Germinal center (tissue), 1 donor: Measurements from ENCODE around the gene GPM6B.

ENCODE experiments used
- DNase-seq: peaks from one replicate; pipeline ENCODE4 v3.0.0; 2012; ENCODE audit warnings: mixed read lengths, low spot score

Gene GPM6B, protein sequence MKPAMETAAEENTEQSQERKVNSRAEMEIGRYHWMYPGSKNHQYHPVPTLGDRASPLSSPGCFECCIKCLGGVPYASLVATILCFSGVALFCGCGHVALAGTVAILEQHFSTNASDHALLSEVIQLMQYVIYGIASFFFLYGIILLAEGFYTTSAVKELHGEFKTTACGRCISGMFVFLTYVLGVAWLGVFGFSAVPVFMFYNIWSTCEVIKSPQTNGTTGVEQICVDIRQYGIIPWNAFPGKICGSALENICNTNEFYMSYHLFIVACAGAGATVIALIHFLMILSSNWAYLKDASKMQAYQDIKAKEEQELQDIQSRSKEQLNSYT

DNA sequence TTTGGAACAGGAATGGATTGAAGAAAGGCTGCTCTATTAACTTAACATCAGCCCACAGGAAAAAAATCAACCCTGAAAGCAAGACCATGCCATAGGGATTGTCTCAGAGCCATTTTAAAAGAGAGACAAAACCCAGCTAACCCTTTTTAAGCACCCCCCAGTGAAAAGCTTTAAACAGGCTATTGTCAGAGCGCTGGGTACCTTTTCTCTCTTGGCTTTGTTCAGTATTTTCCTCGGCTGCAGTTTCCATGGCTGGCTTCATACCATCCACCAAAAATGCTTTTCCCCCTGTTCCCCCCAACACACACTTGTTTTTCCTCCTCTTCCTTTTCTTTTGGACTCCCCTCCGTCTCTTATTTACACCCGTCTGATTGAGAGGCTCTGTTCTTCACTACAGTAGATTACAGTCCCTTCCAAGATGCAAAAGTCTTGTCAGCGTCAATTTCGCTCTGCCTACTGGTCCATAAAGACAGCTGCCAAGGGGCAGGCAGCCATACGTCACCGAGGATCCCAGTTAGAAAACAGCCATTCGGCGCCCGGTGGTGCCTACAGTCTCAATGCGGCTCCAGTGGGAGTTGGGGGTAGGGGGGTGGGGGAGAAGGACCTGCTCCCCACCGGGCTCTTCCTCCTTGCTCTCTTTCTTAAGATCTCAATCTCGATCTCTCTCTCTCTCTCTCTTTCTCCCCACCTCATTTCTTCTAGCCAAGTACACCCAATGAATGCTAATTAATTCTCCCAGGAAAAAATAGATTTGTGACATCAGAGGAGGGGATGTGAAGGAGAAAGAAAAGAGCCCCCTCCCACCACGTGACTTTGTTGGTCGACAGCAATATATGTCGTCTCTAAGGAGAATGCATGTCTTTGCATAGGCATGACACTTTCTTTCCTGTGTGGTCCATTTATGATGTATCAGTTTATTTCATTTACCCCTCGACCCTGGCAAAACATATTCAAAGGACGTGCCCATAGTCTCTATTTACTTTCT, at the start of gene GPM6B:
TSS of gene GPM6B (minus strand) at position 451 of the 985 bp plus-strand sequence. CDS start at position 262, 189 bp downstream.
- no peak for DNase-seq

- no peak for DNase-seq
Measured at GRCh38 chrX:13864264-13864663, 47.4 kb upstream of the GPM6B start.

- no peak for DNase-seq
Measured at GRCh38 chrX:13863324-13863723, 46.4 kb upstream of the GPM6B start.

GRCh38 chrX:13859724-13860123, 42.8 kb upstream of the GPM6B start:
- no peak for DNase-seq

- DNase-seq, result no peak
Measured at GRCh38 chrX:13857804-13858203, 40.9 kb upstream of the GPM6B start.

GRCh38 chrX:13855689-13856450, 39.0 kb upstream of the GPM6B start:
- no peak for DNase-seq

DNA sequence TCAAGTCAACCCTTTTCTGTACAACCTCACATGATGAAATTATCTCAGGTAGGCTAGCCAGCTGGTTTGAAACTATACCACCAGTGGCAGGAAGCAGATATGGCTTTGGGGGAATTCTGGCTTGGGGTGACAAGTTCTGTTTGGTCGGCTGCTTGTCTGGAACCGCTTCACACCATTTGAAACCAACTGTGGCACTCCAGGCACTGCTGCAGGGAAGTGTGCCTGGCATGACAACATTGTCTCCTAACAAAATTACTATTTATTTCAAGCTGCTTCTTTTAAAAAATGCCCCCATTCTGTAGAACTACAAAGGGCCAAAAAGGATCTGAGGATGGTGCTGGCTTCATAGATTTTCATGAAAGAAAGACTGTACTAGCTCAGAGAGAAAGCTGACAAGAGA, 37.1 kb upstream of the GPM6B start:
- DNase-seq, result no peak

- peak; percentile 12 for DNase-seq
Measured at GRCh38 chrX:13852001-13852695, 35.3 kb upstream of the GPM6B start.

DNA sequence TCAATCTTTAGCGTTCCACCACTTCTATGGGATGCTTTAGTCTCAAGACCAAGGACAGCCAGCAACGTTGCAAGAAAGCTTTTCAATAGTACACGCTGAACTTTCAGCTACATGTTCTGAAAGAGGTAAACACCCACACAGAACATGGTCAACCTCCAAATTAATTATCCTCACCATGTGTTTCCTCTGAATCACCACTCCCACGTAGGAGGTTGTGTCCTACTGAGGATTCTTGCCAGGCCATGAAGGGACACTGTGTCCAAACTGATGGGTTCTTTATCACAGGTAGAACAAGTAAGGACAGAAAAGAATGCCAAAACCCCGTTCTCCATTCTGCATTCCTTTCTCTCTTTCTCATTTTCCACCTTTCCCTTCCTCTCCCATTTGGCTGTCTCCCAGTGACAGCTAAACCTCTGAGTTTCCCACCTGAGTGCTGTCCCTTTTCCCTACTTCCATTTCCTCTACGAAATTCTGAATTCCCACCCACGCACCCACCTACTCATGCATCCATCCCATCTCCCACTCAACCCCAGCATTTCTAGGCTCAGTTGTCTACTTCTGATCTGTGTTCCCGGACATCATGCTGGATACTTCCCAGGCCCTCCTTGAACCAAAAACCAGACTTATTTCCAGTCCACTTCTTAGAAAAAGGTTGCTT, 29.0 kb upstream of the GPM6B start:
- no peak for DNase-seq

- no peak for DNase-seq
Measured at GRCh38 chrX:13843150-13843721, 26.3 kb upstream of the GPM6B start.

DNA sequence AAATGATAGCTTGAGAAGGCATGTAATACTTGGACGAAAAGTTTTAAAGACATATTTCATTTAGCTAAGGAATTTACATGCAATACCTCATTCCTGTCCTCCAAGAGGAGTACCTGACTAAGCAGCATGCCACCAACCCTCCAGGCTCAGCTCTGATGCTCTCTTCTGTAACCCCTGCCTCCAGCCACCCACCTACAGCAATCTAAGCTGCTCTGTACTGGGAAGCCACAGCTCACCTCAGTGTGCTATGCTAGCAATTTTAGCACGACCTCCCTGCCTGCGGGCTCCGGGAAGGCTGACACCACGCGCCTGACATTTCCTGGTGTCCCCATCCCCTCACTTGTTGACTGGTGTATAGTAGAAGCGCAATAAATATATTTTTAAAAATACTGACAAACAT, 23.2 kb upstream of the GPM6B start:
- DNase-seq, result no peak

- no peak for DNase-seq
Measured at GRCh38 chrX:13837290-13837745, 20.4 kb upstream of the GPM6B start.

DNA sequence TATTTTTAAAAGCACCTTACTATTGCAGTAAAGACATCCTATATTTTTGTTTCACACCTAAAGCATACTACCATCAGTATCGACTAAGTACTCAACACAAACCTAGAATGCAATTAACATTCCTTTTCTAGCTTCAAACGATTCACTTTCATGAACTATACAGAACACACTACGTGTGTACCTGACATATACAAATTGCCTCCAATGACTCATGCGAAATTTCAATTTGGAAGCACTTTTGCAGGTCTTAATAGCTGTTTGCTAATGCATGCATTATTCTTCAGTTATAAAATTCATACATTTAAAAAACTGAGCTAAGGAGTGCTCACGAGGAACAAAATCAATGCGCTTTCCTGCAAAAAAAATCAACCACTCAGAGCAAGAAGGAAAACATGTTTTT, 19.7 kb upstream of the GPM6B start:
- no peak for DNase-seq

DNA sequence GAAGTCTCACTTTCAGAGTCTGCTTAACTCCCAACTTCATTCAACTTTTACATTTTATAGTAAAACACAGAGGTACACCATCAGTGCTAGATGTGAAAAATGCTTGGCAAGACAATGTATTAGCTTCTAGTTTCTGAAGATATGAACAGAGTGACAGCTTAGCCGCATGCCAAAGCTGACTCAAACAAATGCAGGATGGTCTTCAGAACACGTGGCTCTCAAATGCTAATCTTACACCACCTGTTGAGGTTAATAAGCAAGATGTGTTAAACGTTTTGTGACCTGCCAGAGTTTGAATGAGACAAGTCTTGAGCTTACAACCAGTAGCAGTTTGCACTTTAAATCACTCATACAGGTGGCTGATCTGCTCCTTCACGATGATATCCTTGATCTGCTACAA, 18.9 kb upstream of the GPM6B start:
- no peak for DNase-seq

GRCh38 chrX:13834355-13834754, 17.5 kb upstream of the GPM6B start:
- DNase-seq, result no peak

GRCh38 chrX:13829983-13830382, 13.1 kb upstream of the GPM6B start:
- no peak for DNase-seq

GRCh38 chrX:13828392-13828791, 11.5 kb upstream of the GPM6B start:
- no peak for DNase-seq

DNA sequence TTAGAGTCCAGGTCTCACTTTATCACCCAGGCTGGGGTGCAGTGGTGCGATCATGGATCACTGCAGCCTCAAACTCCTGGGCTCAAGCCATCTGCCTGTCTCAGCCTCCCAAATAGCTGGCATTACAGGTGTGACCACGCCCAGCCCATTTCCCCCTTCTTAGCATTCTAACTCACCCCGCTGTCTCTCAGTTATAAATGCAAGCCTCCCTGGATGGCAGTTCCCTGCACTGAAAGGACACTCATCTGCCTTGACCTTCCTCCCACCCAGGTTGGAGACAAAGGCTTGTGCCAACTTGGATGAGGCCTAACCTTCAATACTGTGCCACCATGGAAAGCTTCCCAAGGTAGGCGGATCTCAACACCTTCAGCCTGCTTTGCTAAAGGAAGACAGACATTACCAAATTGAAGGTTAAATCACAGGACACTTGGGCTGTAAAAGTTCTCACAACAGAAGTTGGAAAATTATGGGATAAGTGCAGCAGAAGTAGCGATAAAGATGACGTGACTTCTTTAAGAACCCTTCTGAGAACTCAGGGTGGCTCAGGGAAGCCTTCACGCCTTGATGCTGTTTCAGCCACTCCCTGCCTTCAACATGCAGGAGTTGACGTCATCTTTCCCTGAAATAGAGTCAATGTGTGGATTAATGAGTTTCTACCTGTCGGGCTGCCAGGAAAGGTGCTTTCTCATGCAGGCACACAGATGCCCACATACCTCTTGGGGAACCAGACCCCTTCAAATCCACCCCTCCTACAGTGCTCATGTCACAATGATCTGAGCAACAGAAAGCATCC, 10.6 kb upstream of the GPM6B start:
- no peak for DNase-seq

- DNase-seq, result no peak
Measured at GRCh38 chrX:13826770-13827169, 9.9 kb upstream of the GPM6B start.
